Liver (tissue), 9 donors: ENCODE results near the gene TMEM97. TPM values are rescaled to one million over a fixed set of nuclear protein-coding genes. Genes with fewer than 3 reads are reported as not detected.

Experiments used
- DNase-seq: peaks from one replicate; pipeline ENCODE4 v3.0.0-alpha.2; 2017; ENCODE audit warnings: low spot score
- H3K27ac ChIP-seq, 2 donors: one replicate each; pipeline ENCODE4 v1.7.0; 2013; ENCODE audit warnings: inconsistent platforms in 2 of 2, low read length in 2 of 2, control low read depth in 1 of 2, low read depth in 1 of 2, mild to moderate bottlenecking in 1 of 2
- H3K27me3 ChIP-seq, 4 donors: one replicate each; pipeline versions ENCODE4 v1.6.1 to v1.7.0; 2013; ENCODE audit warnings: low read length in 3 of 4, inconsistent platforms in 1 of 4, mild to moderate bottlenecking in 1 of 4, moderate library complexity in 1 of 4; ENCODE audit not compliant: control insufficient read depth in 4 of 4, insufficient read depth in 4 of 4
- H3K36me3 ChIP-seq, 4 donors: one replicate each; pipeline versions ENCODE4 v1.6.1 to v1.7.0; 2013; ENCODE audit warnings: low read length in 3 of 4, mild to moderate bottlenecking in 3 of 4, low read depth in 1 of 4, moderate library complexity in 1 of 4; ENCODE audit not compliant: control insufficient read depth in 4 of 4, insufficient read depth in 3 of 4
- H3K4me1 ChIP-seq, 4 donors: one replicate each; pipeline versions ENCODE4 v1.6.1 to v1.7.0; 2013; ENCODE audit warnings: low read length in 3 of 4, mild to moderate bottlenecking in 3 of 4, moderate library complexity in 1 of 4; ENCODE audit not compliant: control insufficient read depth in 4 of 4, insufficient read depth in 4 of 4
- H3K4me3 ChIP-seq, 3 donors: one replicate each; pipeline versions ENCODE4 v1.6.1 to v1.7.0; 2013; ENCODE audit warnings: low read length in 3 of 3, control low read depth in 1 of 3, low read depth in 1 of 3, mild to moderate bottlenecking in 1 of 3
- H3K9ac ChIP-seq, 2 donors: one replicate each; pipeline ENCODE4 v1.7.0; 2013; ENCODE audit warnings: low read length in 2 of 2, mild to moderate bottlenecking in 2 of 2, moderate library complexity in 2 of 2, control low read depth in 1 of 2, low read depth in 1 of 2
- H3K9me3 ChIP-seq, 4 donors: one replicate each; pipeline versions ENCODE4 v1.6.1 to v1.7.0; 2013; ENCODE audit warnings: low read length in 3 of 4; ENCODE audit not compliant: control insufficient read depth in 4 of 4
- EGR1 ChIP-seq, 2 donors: IDR thresholded peaks; 2 replicates each; pipeline ENCODE4 v1.6.1; 2016 to 2018; ENCODE audit warnings: antibody characterized with exemption in 2 of 2, low read depth in 2 of 2
- FOXA1 ChIP-seq: IDR thresholded peaks from 2 replicates; pipeline ENCODE4 v1.6.1; 2016; ENCODE audit warnings: antibody characterized with exemption
- FOXA2 ChIP-seq: IDR thresholded peaks from 2 replicates; pipeline ENCODE4 v1.6.1; 2016; ENCODE audit warnings: antibody characterized with exemption
- GABPA ChIP-seq, 2 donors: IDR thresholded peaks in 1 of 2; conservative IDR thresholded peaks in 1 of 2; 2 replicates each; pipeline ENCODE4 v1.6.1; 2016; ENCODE audit warnings: antibody characterized with exemption in 2 of 2, mild to moderate bottlenecking in 1 of 2, moderate library complexity in 1 of 2
- HNF4A ChIP-seq, 2 donors: conservative IDR thresholded peaks; 2 replicates each; pipeline ENCODE4 v1.6.1; 2016; ENCODE audit warnings: antibody characterized with exemption in 2 of 2, mild to moderate bottlenecking in 2 of 2
- HNF4G ChIP-seq: IDR thresholded peaks from 2 replicates; pipeline ENCODE4 v1.6.1; 2016; ENCODE audit warnings: antibody characterized with exemption
- JUND ChIP-seq, 2 donors: IDR thresholded peaks; 2 replicates each; pipeline ENCODE4 v1.6.1; 2016; ENCODE audit warnings: antibody characterized with exemption in 2 of 2
- NR2F2 ChIP-seq: IDR thresholded peaks from 2 replicates; pipeline ENCODE4 v1.6.1; 2016; ENCODE audit warnings: antibody characterized with exemption
- RAD21 ChIP-seq, 2 donors: IDR thresholded peaks; 2 replicates each; pipeline ENCODE4 v1.6.1; 2016; ENCODE audit warnings: antibody characterized with exemption in 2 of 2, mild to moderate bottlenecking in 2 of 2
- RXRA ChIP-seq, 2 donors: IDR thresholded peaks; 2 replicates each; pipeline ENCODE4 v1.6.1; 2017 to 2018; ENCODE audit warnings: antibody characterized with exemption in 2 of 2, mild to moderate bottlenecking in 1 of 2
- SP1 ChIP-seq: IDR thresholded peaks from 2 replicates; pipeline ENCODE4 v1.6.1; 2018; ENCODE audit warnings: antibody characterized with exemption, mild to moderate bottlenecking
- TAF1 ChIP-seq: conservative IDR thresholded peaks from 2 replicates; pipeline ENCODE4 v1.6.1; 2016; ENCODE audit warnings: antibody characterized with exemption, mild to moderate bottlenecking
- YY1 ChIP-seq: IDR thresholded peaks from 2 replicates; pipeline ENCODE4 v1.6.1; 2016; ENCODE audit warnings: antibody characterized with exemption, mild to moderate bottlenecking
- WGBS: extraction: QIAGEN DNeasy Blood & Tissue Kit; methylation state at CpG from one replicate; pipeline ENCODE4 v1.1.7; 2013; 5-methylcytosine and 5-hydroxymethylcytosine counted together
- polyA plus RNA-seq, 2 donors: library from polyadenylated mRNA; stranded (reverse) in 1 of 2; unstranded in 1 of 2; fragments of 200-250 nt in 1 of 2; fragments of >200 nt in 1 of 2; fragmentation: Nextera tagmentation in 1 of 2; extraction: Ambion mirVana in 1 of 2; gene quantifications; one replicate each; pipeline versions ENCODE4 v1.2.1 to v1.2.3, GENCODE V29; 2013 to 2015
- total RNA-seq, 2 donors: library from RNA; depleted of rRNA; stranded (reverse); fragments of >200 nt; gene quantifications; one replicate each; pipeline ENCODE4 v1.2.3, GENCODE V29; 2014
- TF ChIP-seq, protein P1 (sequence below): fragments of 150-350 bp; IDR thresholded peaks from 2 replicates; pipeline ENCODE4 v1.5.1; 2017; ENCODE audit warnings: improper control_type of control experiment, low read depth, low read length; ENCODE audit not compliant: missing input control
- TF ChIP-seq, protein P2 (sequence below): IDR thresholded peaks from 2 replicates; pipeline ENCODE4 v1.6.1; 2016; ENCODE audit warnings: antibody characterized with exemption
- TF ChIP-seq, protein P3 (sequence below): IDR thresholded peaks from 2 replicates; pipeline ENCODE4 v1.6.1; 2016; ENCODE audit warnings: antibody characterized with exemption
- TF ChIP-seq, protein P4 (sequence below): IDR thresholded peaks from 2 replicates; pipeline ENCODE4 v1.6.1; 2016; ENCODE audit warnings: antibody characterized with exemption
- TF ChIP-seq, protein P5 (sequence below): IDR thresholded peaks from 2 replicates; pipeline ENCODE4 v1.6.1; 2016; ENCODE audit warnings: antibody characterized with exemption, mild to moderate bottlenecking
- donor health status: healthy.
- donor health status: healthy.
- donor health status: healthy.
- donor health status: healthy.
- donor health status: healthy.

The TMEM97 gene
- total and polyA plus RNA-seq, 4 donors, result 29.5 to 90.2 (median 63.5) TPM

DNA sequence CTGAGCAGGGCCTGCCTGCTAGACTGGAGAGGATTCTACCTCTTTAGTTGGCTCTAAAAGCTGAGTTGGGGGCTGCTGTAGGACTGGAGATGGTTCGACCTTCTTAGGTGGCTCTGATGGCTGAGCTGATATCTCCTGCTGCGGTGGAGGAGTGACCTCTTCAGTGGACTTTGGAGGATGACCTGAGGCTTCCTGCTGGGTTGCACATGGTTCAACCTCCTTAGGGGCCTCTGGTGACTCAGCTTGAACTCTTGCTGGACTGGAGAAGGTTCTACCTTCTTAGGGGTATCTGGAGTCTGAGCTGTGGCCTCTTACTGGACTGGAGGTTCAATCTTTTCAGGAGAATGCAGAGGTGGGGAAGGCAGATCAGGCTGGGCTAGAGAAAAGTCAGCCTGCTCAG lies 48.9 kb upstream of the TMEM97 start:
- DNase-seq, result no peak
- TF ChIP-seq YY1, result no peak
- TF ChIP-seq EGR1 (IDR thresholded peaks at IDR 0.05; ENCODE audit: low read depth in 2 of 2), result no peak
- TF ChIP-seq, protein P1, sequence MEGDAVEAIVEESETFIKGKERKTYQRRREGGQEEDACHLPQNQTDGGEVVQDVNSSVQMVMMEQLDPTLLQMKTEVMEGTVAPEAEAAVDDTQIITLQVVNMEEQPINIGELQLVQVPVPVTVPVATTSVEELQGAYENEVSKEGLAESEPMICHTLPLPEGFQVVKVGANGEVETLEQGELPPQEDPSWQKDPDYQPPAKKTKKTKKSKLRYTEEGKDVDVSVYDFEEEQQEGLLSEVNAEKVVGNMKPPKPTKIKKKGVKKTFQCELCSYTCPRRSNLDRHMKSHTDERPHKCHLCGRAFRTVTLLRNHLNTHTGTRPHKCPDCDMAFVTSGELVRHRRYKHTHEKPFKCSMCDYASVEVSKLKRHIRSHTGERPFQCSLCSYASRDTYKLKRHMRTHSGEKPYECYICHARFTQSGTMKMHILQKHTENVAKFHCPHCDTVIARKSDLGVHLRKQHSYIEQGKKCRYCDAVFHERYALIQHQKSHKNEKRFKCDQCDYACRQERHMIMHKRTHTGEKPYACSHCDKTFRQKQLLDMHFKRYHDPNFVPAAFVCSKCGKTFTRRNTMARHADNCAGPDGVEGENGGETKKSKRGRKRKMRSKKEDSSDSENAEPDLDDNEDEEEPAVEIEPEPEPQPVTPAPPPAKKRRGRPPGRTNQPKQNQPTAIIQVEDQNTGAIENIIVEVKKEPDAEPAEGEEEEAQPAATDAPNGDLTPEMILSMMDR, result no peak
- TF ChIP-seq NR2F2, result no peak
- TF ChIP-seq SP1, result no peak
- no peak for TF ChIP-seq HNF4G
- no peak for TF ChIP-seq RXRA (IDR thresholded peaks at IDR 0.05)
- TF ChIP-seq HNF4A (conservative IDR thresholded peaks at IDR 0.05), result no peak
- TF ChIP-seq TAF1, result no peak
- TF ChIP-seq, protein P2, sequence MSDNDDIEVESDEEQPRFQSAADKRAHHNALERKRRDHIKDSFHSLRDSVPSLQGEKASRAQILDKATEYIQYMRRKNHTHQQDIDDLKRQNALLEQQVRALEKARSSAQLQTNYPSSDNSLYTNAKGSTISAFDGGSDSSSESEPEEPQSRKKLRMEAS, result no peak
- TF ChIP-seq FOXA2, result no peak
- TF ChIP-seq, protein P3, sequence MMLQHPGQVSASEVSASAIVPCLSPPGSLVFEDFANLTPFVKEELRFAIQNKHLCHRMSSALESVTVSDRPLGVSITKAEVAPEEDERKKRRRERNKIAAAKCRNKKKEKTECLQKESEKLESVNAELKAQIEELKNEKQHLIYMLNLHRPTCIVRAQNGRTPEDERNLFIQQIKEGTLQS, result no peak
- TF ChIP-seq JUND (IDR thresholded peaks at IDR 0.05), result no peak
- TF ChIP-seq, protein P4, sequence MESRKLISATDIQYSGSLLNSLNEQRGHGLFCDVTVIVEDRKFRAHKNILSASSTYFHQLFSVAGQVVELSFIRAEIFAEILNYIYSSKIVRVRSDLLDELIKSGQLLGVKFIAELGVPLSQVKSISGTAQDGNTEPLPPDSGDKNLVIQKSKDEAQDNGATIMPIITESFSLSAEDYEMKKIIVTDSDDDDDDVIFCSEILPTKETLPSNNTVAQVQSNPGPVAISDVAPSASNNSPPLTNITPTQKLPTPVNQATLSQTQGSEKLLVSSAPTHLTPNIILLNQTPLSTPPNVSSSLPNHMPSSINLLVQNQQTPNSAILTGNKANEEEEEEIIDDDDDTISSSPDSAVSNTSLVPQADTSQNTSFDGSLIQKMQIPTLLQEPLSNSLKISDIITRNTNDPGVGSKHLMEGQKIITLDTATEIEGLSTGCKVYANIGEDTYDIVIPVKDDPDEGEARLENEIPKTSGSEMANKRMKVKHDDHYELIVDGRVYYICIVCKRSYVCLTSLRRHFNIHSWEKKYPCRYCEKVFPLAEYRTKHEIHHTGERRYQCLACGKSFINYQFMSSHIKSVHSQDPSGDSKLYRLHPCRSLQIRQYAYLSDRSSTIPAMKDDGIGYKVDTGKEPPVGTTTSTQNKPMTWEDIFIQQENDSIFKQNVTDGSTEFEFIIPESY, result no peak

DNA sequence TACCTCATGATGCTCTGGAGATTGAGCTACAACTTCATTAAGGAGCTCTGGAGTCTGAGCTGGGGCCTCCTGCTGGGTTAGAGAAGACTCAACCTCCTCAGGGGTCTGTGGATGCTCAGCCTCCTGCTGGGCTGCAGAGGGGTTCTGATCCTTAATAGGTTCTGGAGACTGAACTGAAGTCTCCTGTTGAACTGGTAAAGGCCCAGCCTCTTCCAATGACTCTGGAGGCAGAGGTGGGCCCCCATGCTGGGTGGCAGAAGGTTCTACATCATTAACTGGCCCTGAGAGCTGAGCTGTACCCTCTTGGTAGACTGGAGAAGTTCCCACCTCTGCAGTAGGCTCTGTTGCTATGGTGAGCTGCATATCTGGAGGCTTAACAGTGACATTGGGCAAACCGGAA lies 48.1 kb upstream of the TMEM97 start:
- Histone ChIP-seq H3K4me1 (peaks cover 0 to 3% (median 0%) of the 10 kb centered on the region in 4 donors), H3K27me3 (no peaks in the 10 kb centered on the region), H3K9me3 (no peaks in the 10 kb centered on the region), H3K4me3 (no peak overlapping the region), H3K27ac (no peak overlapping the region), H3K36me3 (no peaks in the 10 kb centered on the region), H3K9ac (no peak overlapping the region)
- TF ChIP-seq EGR1 (IDR thresholded peaks at IDR 0.05; ENCODE audit: low read depth in 2 of 2) (no peak), FOXA2 (no peak), SP1 (no peak), NR2F2 (no peak), HNF4A (conservative IDR thresholded peaks at IDR 0.05) (no peak), YY1 (no peak), RXRA (IDR thresholded peaks at IDR 0.05) (no peak), JUND (IDR thresholded peaks at IDR 0.05) (no peak), FOXA1 (no peak), HNF4G (no peak), GABPA (IDR thresholded peaks at IDR 0.05 in 1 of 2, conservative IDR thresholded peaks at IDR 0.05 in 1 of 2) (no peak), TAF1 (no peak), RAD21 (IDR thresholded peaks at IDR 0.05) (no peak)
- TF ChIP-seq, protein P5, sequence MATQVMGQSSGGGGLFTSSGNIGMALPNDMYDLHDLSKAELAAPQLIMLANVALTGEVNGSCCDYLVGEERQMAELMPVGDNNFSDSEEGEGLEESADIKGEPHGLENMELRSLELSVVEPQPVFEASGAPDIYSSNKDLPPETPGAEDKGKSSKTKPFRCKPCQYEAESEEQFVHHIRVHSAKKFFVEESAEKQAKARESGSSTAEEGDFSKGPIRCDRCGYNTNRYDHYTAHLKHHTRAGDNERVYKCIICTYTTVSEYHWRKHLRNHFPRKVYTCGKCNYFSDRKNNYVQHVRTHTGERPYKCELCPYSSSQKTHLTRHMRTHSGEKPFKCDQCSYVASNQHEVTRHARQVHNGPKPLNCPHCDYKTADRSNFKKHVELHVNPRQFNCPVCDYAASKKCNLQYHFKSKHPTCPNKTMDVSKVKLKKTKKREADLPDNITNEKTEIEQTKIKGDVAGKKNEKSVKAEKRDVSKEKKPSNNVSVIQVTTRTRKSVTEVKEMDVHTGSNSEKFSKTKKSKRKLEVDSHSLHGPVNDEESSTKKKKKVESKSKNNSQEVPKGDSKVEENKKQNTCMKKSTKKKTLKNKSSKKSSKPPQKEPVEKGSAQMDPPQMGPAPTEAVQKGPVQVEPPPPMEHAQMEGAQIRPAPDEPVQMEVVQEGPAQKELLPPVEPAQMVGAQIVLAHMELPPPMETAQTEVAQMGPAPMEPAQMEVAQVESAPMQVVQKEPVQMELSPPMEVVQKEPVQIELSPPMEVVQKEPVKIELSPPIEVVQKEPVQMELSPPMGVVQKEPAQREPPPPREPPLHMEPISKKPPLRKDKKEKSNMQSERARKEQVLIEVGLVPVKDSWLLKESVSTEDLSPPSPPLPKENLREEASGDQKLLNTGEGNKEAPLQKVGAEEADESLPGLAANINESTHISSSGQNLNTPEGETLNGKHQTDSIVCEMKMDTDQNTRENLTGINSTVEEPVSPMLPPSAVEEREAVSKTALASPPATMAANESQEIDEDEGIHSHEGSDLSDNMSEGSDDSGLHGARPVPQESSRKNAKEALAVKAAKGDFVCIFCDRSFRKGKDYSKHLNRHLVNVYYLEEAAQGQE, result no peak
- TF ChIP-seq, protein P1, result no peak
- TF ChIP-seq, protein P3, result no peak
- TF ChIP-seq, protein P4, result no peak
- TF ChIP-seq, protein P2, result no peak
- 91% methylated on average over 1 of the region's 1 CpG for WGBS
- DNase-seq, result no peak

More for the DNA sequence above, 48.9 kb upstream of the TMEM97 start:
- Histone ChIP-seq H3K27ac (no peak overlapping the region), H3K4me1 (peaks cover 0 to 5% (median 0%) of the 10 kb centered on the region in 4 donors), H3K4me3 (no peak overlapping the region), H3K9me3 (no peaks in the 10 kb centered on the region), H3K27me3 (no peaks in the 10 kb centered on the region), H3K36me3 (no peaks in the 10 kb centered on the region), H3K9ac (no peak overlapping the region)
- WGBS, result 84% methylated on average over 2 of the region's 2 CpGs
